Activated T-cell treated with anti-CD3 and anti-CD28 coated beads for 1 hour (primary cell): ENCODE data around the gene THAP4.

ENCODE experiments used
- DNase-seq: peaks from one replicate; pipeline ENCODE4 v3.0.0-alpha.2; 2020; ENCODE audit warnings: low read depth

Gene THAP4

GRCh38 chr2:241563571-241563980 lies 73.4 kb downstream of the THAP4 start:
- no peak for DNase-seq

GRCh38 chr2:241563031-241563507 lies 73.9 kb downstream of the THAP4 start:
- DNase-seq, result no peak

GRCh38 chr2:241562269-241562891 lies 74.6 kb downstream of the THAP4 start:
- DNase-seq, result no peak

GRCh38 chr2:241561832-241562231 lies 75.1 kb downstream of the THAP4 start:
- DNase-seq, result no peak

- no peak for DNase-seq
Observed at GRCh38 chr2:241560883-241561474, 76.0 kb downstream of the THAP4 start.

GRCh38 chr2:241560162-241560882 lies 76.6 kb downstream of the THAP4 start:
- DNase-seq, result no peak

GRCh38 chr2:241559323-241560161 lies 77.4 kb downstream of the THAP4 start:
- DNase-seq, result no peak

GRCh38 chr2:241558532-241559322 lies 78.2 kb downstream of the THAP4 start, which contains the start of gene BOK:
Gene BOK, plus strand, starts transcription at chr2:241558745. Its CDS starts 739 bp downstream, at chr2:241559484.
- no peak for DNase-seq

- DNase-seq, result no peak
Observed at GRCh38 chr2:241556746-241557145, 80.2 kb downstream of the THAP4 start.

- DNase-seq, result no peak
Observed at GRCh38 chr2:241555711-241556110, 81.2 kb downstream of the THAP4 start.

- no peak for DNase-seq
Observed at GRCh38 chr2:241554610-241555322, 82.2 kb downstream of the THAP4 start.

GRCh38 chr2:241553981-241554380 lies 83.0 kb downstream of the THAP4 start:
- DNase-seq, result no peak

GRCh38 chr2:241553512-241553830 lies 83.5 kb downstream of the THAP4 start:
- DNase-seq, result no peak

GRCh38 chr2:241551998-241552737 lies 84.8 kb downstream of the THAP4 start:
- no peak for DNase-seq

- DNase-seq, result no peak
Observed at GRCh38 chr2:241551599-241551997, 85.4 kb downstream of the THAP4 start.

GRCh38 chr2:241550616-241551580 lies 86.1 kb downstream of the THAP4 start:
- no peak for DNase-seq

GRCh38 chr2:241548451-241548835 lies 88.5 kb downstream of the THAP4 start:
- no peak for DNase-seq

- no peak for DNase-seq
Observed at GRCh38 chr2:241547781-241548450, 89.0 kb downstream of the THAP4 start.
